ENCODE data around the gene HDLBP. TPM values are rescaled to one million over a fixed set of nuclear protein-coding genes. Genes with fewer than 3 reads are reported as not detected.

Gene HDLBP
- polyA plus RNA-seq, 3 donors = 50.4 to 73.1 (median 69.9) TPM

DNA sequence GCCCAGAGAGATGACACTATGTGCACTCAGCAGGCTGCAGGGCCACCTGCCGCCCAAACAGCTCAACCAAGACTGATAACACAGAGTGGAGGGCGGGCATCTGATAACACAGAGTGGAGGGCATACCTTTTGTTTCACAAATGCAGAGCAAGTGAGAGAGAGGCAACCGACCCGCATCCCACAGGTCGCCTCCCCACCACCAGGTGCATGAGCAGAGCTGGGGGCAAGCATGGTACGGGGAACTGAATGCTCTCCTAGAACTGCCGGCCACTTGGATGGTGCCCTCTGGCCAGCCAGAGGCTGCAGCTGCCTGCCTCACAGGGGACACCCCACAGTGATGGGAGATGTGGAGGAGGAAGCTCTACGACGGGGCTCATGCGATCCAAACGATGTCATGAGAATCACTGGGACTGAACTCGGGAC lies 77.5 kb downstream of the HDLBP start:
- Histone ChIP-seq H3K9ac (ENCODE audit: insufficient read depth, low read length, poor library complexity, severe bottlenecking) (no peak overlapping the region), H4K20me1 (ENCODE audit: insufficient read depth, low read length) (peaks cover 30% of the 10 kb centered on the region), H3K27me3 (ENCODE audit: control insufficient read depth in 2 of 2, insufficient read depth in 2 of 2, low read length in 2 of 2) (no peaks in the 10 kb centered on the region), H3K4me2 (replicated peaks; ENCODE audit: extremely low read depth, low read length, poor library complexity, severe bottlenecking) (no peak overlapping the region), H3K4me3 (replicated peaks in 1 of 3; ENCODE audit: low read depth in 2 of 3, low read length in 3 of 3) (no peak overlapping the region), H3K36me3 (replicated peaks in 1 of 2; ENCODE audit: control insufficient read depth in 1 of 2, insufficient read depth in 2 of 2, low read length in 2 of 2) (peaks cover 96 to 100% of the 10 kb centered on the region in 2 donors), H3K27ac (ENCODE audit: low read depth in 1 of 2, low read length in 2 of 2) (no peak overlapping the region), H3K4me1 (ENCODE audit: control insufficient read depth in 1 of 2, insufficient read depth in 2 of 2, low read length in 2 of 2) (no peaks in the 10 kb centered on the region), H2AFZ (ENCODE audit: insufficient read depth, low read depth, low read length, poor library complexity, severe bottlenecking) (no peak overlapping the region), H3K79me2 (ENCODE audit: insufficient read depth, low read length) (no peaks in the 10 kb centered on the region), H3K9me3 (replicated peaks in 1 of 2; ENCODE audit: control insufficient read depth in 1 of 2, insufficient read depth in 1 of 2, low read length in 2 of 2) (no peaks in the 10 kb centered on the region)
- Mint-ChIP-seq H3K27me3 (ENCODE audit: low read depth in 3 of 3) (no peaks in the 10 kb centered on the region), H3K4me3 (no peak overlapping the region), H3K36me3 (peaks cover 97 to 100% of the 10 kb centered on the region in 2 donors), H3K4me1 (no peaks in the 10 kb centered on the region), H3K9me3 (no peaks in the 10 kb centered on the region), H3K27ac (peak overlapping the region in 1 of 7 donors; percentile 37)
- DNase-seq = no peak
- intact Hi-C loops (cut with micrococcal nuclease) = no loop called here
- TF ChIP-seq, protein P1, sequence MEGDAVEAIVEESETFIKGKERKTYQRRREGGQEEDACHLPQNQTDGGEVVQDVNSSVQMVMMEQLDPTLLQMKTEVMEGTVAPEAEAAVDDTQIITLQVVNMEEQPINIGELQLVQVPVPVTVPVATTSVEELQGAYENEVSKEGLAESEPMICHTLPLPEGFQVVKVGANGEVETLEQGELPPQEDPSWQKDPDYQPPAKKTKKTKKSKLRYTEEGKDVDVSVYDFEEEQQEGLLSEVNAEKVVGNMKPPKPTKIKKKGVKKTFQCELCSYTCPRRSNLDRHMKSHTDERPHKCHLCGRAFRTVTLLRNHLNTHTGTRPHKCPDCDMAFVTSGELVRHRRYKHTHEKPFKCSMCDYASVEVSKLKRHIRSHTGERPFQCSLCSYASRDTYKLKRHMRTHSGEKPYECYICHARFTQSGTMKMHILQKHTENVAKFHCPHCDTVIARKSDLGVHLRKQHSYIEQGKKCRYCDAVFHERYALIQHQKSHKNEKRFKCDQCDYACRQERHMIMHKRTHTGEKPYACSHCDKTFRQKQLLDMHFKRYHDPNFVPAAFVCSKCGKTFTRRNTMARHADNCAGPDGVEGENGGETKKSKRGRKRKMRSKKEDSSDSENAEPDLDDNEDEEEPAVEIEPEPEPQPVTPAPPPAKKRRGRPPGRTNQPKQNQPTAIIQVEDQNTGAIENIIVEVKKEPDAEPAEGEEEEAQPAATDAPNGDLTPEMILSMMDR (IDR thresholded peaks at IDR 0.05) = no peak
- 97% methylated on average over 9 of the region's 12 CpGs for WGBS (ENCODE audit: insufficient coverage)

- Histone ChIP-seq H3K4me1 (ENCODE audit: control insufficient read depth in 1 of 2, insufficient read depth in 2 of 2, low read length in 2 of 2) (no peaks in the 10 kb centered on the region), H3K9ac (ENCODE audit: insufficient read depth, low read length, poor library complexity, severe bottlenecking) (no peak overlapping the region), H3K36me3 (replicated peaks in 1 of 2; ENCODE audit: control insufficient read depth in 1 of 2, insufficient read depth in 2 of 2, low read length in 2 of 2) (peaks cover 96 to 100% of the 10 kb centered on the region in 2 donors), H3K79me2 (ENCODE audit: insufficient read depth, low read length) (no peaks in the 10 kb centered on the region), H3K9me3 (replicated peaks in 1 of 2; ENCODE audit: control insufficient read depth in 1 of 2, insufficient read depth in 1 of 2, low read length in 2 of 2) (no peaks in the 10 kb centered on the region), H4K20me1 (ENCODE audit: insufficient read depth, low read length) (peaks cover 24% of the 10 kb centered on the region), H3K4me3 (replicated peaks in 1 of 3; ENCODE audit: low read depth in 2 of 3, low read length in 3 of 3) (no peak overlapping the region), H2AFZ (ENCODE audit: insufficient read depth, low read depth, low read length, poor library complexity, severe bottlenecking) (no peak overlapping the region), H3K27me3 (ENCODE audit: control insufficient read depth in 2 of 2, insufficient read depth in 2 of 2, low read length in 2 of 2) (no peaks in the 10 kb centered on the region), H3K4me2 (replicated peaks; ENCODE audit: extremely low read depth, low read length, poor library complexity, severe bottlenecking) (no peak overlapping the region), H3K27ac (ENCODE audit: low read depth in 1 of 2, low read length in 2 of 2) (no peak overlapping the region)
- H3K4me3 Mint-ChIP-seq = no peak overlapping the region
- no peaks in the 10 kb centered on the region for H3K27me3 Mint-ChIP-seq (ENCODE audit: low read depth in 3 of 3)
- peak overlapping the region in 1 of 7 donors; percentile 4 for H3K27ac Mint-ChIP-seq
- no peaks in the 10 kb centered on the region for H3K4me1 Mint-ChIP-seq
- intact Hi-C loops (cut with micrococcal nuclease) = no loop called here
- peaks cover 96 to 99% of the 10 kb centered on the region in 2 donors for H3K36me3 Mint-ChIP-seq
- TF ChIP-seq, protein P1 (IDR thresholded peaks at IDR 0.05) = no peak
- WGBS (ENCODE audit: insufficient coverage) = 96% methylated on average over 3 of the region's 6 CpGs
- H3K9me3 Mint-ChIP-seq = no peaks in the 10 kb centered on the region
- DNase-seq = no peak
Observed at GRCh38 chr2:241237047-241237446, 78.4 kb downstream of the HDLBP start.
